HEK293T (cell line): Measurements from ENCODE around the gene TTBK1.

Experiments
- CTCF ChIA-PET: fragments of 350-600 bp; formaldehyde crosslinking; extraction: SDS; loops from one replicate; lab custom pipeline; 2021; ENCODE audit warnings: antibody characterized with exemption, inconsistent platforms; lab: Yijun Ruan, JAX
- POLR2A ChIA-PET: fragments of 350-600 bp; formaldehyde crosslinking; extraction: SDS; loops from one replicate; lab custom pipeline; 2020; ENCODE audit warnings: antibody characterized with exemption, inconsistent platforms; lab: Yijun Ruan, JAX
- DNase-seq: peaks from one replicate; pipeline ENCODE4 v3.0.0; 2012; ENCODE audit warnings: mixed read lengths; ENCODE audit errors: extremely low spot score
- ARNT ChIP-seq: fragments of 450-650 bp; IDR thresholded peaks from 2 replicates; pipeline ENCODE4 v1.6.1; 2017; ENCODE audit warnings: mild to moderate bottlenecking
- BHLHE40 ChIP-seq: fragments of 450-650 bp; IDR thresholded peaks from 2 replicates; pipeline ENCODE4 v1.6.1; 2016; ENCODE audit warnings: mild to moderate bottlenecking, moderate library complexity, borderline replicate concordance
- CTBP1 ChIP-seq: fragments of 450-650 bp; IDR thresholded peaks from 2 replicates; pipeline ENCODE4 v1.6.1; 2016; ENCODE audit warnings: borderline replicate concordance
- ELF4 ChIP-seq: fragments of 450-650 bp; IDR thresholded peaks from 2 replicates; pipeline ENCODE4 v1.6.1; 2017; ENCODE audit warnings: antibody characterized with exemption
- FOXA1 ChIP-seq: fragments of 450-650 bp; IDR thresholded peaks from 2 replicates; pipeline ENCODE4 v1.6.1; 2016; ENCODE audit warnings: mild to moderate bottlenecking
- FOXK2 ChIP-seq: fragments of 450-650 bp; IDR thresholded peaks from 2 replicates; pipeline ENCODE4 v1.6.1; 2016; ENCODE audit warnings: mild to moderate bottlenecking
- FOXM1 ChIP-seq: fragments of 450-650 bp; IDR thresholded peaks from 2 replicates; pipeline ENCODE4 v1.6.1; 2017; ENCODE audit warnings: mild to moderate bottlenecking, borderline replicate concordance
- HDGF ChIP-seq: fragments of 450-650 bp; IDR thresholded peaks from 2 replicates; pipeline ENCODE4 v1.6.1; 2017; ENCODE audit warnings: antibody characterized with exemption, borderline replicate concordance
- L3MBTL2 ChIP-seq: fragments of 450-650 bp; conservative IDR thresholded peaks from 2 replicates; pipeline ENCODE4 v1.6.1; 2016; ENCODE audit warnings: mild to moderate bottlenecking
- LEF1 ChIP-seq: fragments of 450-650 bp; IDR thresholded peaks from 2 replicates; pipeline ENCODE4 v1.6.1; 2017; ENCODE audit warnings: mild to moderate bottlenecking, borderline replicate concordance
- NFRKB ChIP-seq: fragments of 450-650 bp; IDR thresholded peaks from 2 replicates; pipeline ENCODE4 v1.6.1; 2016; ENCODE audit warnings: mild to moderate bottlenecking, moderate library complexity
- PKNOX1 ChIP-seq: fragments of 450-650 bp; IDR thresholded peaks from 2 replicates; pipeline ENCODE4 v1.6.1; 2016
- SP1 ChIP-seq: fragments of 450-650 bp; IDR thresholded peaks from 2 replicates; pipeline ENCODE4 v1.6.1; 2017
- SUZ12 ChIP-seq: fragments of 450-650 bp; IDR thresholded peaks from 2 replicates; pipeline ENCODE4 v1.6.1; 2016; ENCODE audit warnings: mild to moderate bottlenecking
- TARDBP ChIP-seq: fragments of 450-650 bp; IDR thresholded peaks from 2 replicates; pipeline ENCODE4 v1.6.1; 2016
- ZNF384 ChIP-seq: fragments of 450-650 bp; IDR thresholded peaks from 2 replicates; pipeline ENCODE4 v1.6.1; 2016

TTBK1 gene

GRCh38 chr6:43276577-43277305 lies 33.5 kb downstream of the TTBK1 start:
- CTCF ChIA-PET, result no interaction called here
- no peak for DNase-seq
- POLR2A ChIA-PET, result no interaction called here
- TF ChIP-seq ZNF384 (no peak), L3MBTL2 (no peak), SUZ12 (no peak), HDGF (no peak), LEF1 (no peak)

GRCh38 chr6:43277306-43277642 lies 34.0 kb downstream of the TTBK1 start:
- no peak for DNase-seq
- ChIA-PET CTCF (no interaction called here), POLR2A (no interaction called here)
- TF ChIP-seq LEF1 (no peak), PKNOX1 (no peak), FOXA1 (no peak)

GRCh38 chr6:43277643-43278523 lies 34.6 kb downstream of the TTBK1 start:
- DNase-seq, result no peak
- ChIA-PET CTCF (no interaction called here), POLR2A (no interaction called here)
- no peak for TF ChIP-seq BHLHE40

- ChIA-PET CTCF (interaction anchor here (0.6 kb wide), 1 partner anchor 18 kb away, joined by 3 read pairs; no protein-coding TSS in a partner anchor), POLR2A (no interaction called here)
- no peak for DNase-seq
- TF ChIP-seq LEF1 (no peak), ELF4 (no peak), FOXM1 (no peak), FOXA1 (no peak), FOXK2 (no peak), ARNT (no peak), CTBP1 (no peak), HDGF (no peak), NFRKB (no peak), L3MBTL2 (no peak), ZNF384 (no peak), SUZ12 (no peak), TARDBP (no peak), PKNOX1 (no peak), SP1 (no peak), BHLHE40 (no peak)
Measured at GRCh38 chr6:43278524-43279078, 35.3 kb downstream of the TTBK1 start.

- ChIA-PET CTCF (no interaction called here), POLR2A (no interaction called here)
Measured at GRCh38 chr6:43280234-43280633, 37.0 kb downstream of the TTBK1 start.

GRCh38 chr6:43282060-43282459 lies 38.8 kb downstream of the TTBK1 start:
- POLR2A ChIA-PET, result no interaction called here
- no peak for DNase-seq
- CTCF ChIA-PET, result no interaction called here
- TF ChIP-seq SUZ12, result no peak
- no peak for TF ChIP-seq ZNF384
- no peak for TF ChIP-seq BHLHE40
- no peak for TF ChIP-seq FOXM1
- TF ChIP-seq CTBP1, result no peak
- TF ChIP-seq TARDBP, result no peak
- no peak for TF ChIP-seq PKNOX1
- TF ChIP-seq NFRKB, result no peak

More at GRCh38 chr6:43280234-43280633, 37.0 kb downstream of the TTBK1 start:
- no peak for TF ChIP-seq PKNOX1
- no peak for TF ChIP-seq ELF4
- no peak for TF ChIP-seq FOXK2
- DNase-seq, result no peak
